ENCODE measurements around the gene MYO1E.

The MYO1E gene

GRCh38 chr15:59313641-59314332 lies 58.9 kb downstream of the MYO1E start:
- no peak for DNase-seq

- no peak for DNase-seq
Measured at GRCh38 chr15:59312205-59312604, 60.5 kb downstream of the MYO1E start.

- DNase-seq, result no peak
Measured at GRCh38 chr15:59311195-59311594, 61.5 kb downstream of the MYO1E start.

- DNase-seq, result no peak
Measured at GRCh38 chr15:59309405-59309804, 63.3 kb downstream of the MYO1E start.

GRCh38 chr15:59307165-59307537 lies 65.5 kb downstream of the MYO1E start:
- DNase-seq, result no peak

GRCh38 chr15:59306520-59307164 lies 66.0 kb downstream of the MYO1E start:
- DNase-seq, result no peak

- no peak for DNase-seq
Measured at GRCh38 chr15:59304807-59305206, 67.9 kb downstream of the MYO1E start.

- DNase-seq, result no peak
Measured at GRCh38 chr15:59304034-59304795, 68.5 kb downstream of the MYO1E start.

GRCh38 chr15:59303633-59304032 lies 69.0 kb downstream of the MYO1E start:
- DNase-seq, result no peak

- no peak for DNase-seq
Measured at GRCh38 chr15:59303136-59303535, 69.5 kb downstream of the MYO1E start.

- no peak for DNase-seq
Measured at GRCh38 chr15:59301527-59301926, 71.1 kb downstream of the MYO1E start.

- DNase-seq, result no peak
Measured at GRCh38 chr15:59300618-59301139, 72.0 kb downstream of the MYO1E start.

GRCh38 chr15:59299929-59300617 lies 72.6 kb downstream of the MYO1E start:
- peak; percentile 80 for DNase-seq

GRCh38 chr15:59298854-59299250 lies 73.8 kb downstream of the MYO1E start:
- DNase-seq, result no peak

GRCh38 chr15:59298225-59298853 lies 74.3 kb downstream of the MYO1E start:
- no peak for DNase-seq

GRCh38 chr15:59296181-59296617 lies 76.5 kb downstream of the MYO1E start:
- no peak for DNase-seq

- DNase-seq, result no peak
Measured at GRCh38 chr15:59295261-59296001, 77.2 kb downstream of the MYO1E start.

GRCh38 chr15:59294574-59295260 lies 78.0 kb downstream of the MYO1E start:
- DNase-seq, result no peak

- no peak for DNase-seq
Measured at GRCh38 chr15:59292442-59293151, 80.1 kb downstream of the MYO1E start.

GRCh38 chr15:59291213-59291549 lies 81.5 kb downstream of the MYO1E start:
- no peak for DNase-seq
